Stimulated activated CD8-positive, alpha-beta memory T cell treated with anti-CD3 and anti-CD28 coated beads, Interleukin-12 subunit alpha, Interleukin-12 subunit beta, amount 100 ng/mL, for 24 hours (primary cell): ENCODE data around the gene CISD3.

ENCODE experiments used
- DNase-seq: peaks from one replicate; pipeline ENCODE4 v3.0.0-alpha.2; 2020; ENCODE audit errors: extremely low read depth

The CISD3 gene

GRCh38 chr17:38743556-38744171 is 13.5 kb downstream of the CISD3 start:
- DNase-seq = no peak

- DNase-seq = no peak
Observed at GRCh38 chr17:38745545-38745944, 15.4 kb downstream of the CISD3 start.

GRCh38 chr17:38746004-38746848 is 16.1 kb downstream of the CISD3 start:
- DNase-seq = no peak

- DNase-seq = no peak
Observed at GRCh38 chr17:38746849-38747462, 16.8 kb downstream of the CISD3 start.

- no peak for DNase-seq
Observed at GRCh38 chr17:38747463-38748148, 17.5 kb downstream of the CISD3 start.

- DNase-seq = no peak
Observed at GRCh38 chr17:38748149-38748891, 18.2 kb downstream of the CISD3 start, which contains the start of gene PCGF2. Gene PCGF2, minus strand, starts transcription at chr17:38748336. Its CDS starts 7,934 bp downstream, at chr17:38740402.

- no peak for DNase-seq
Observed at GRCh38 chr17:38748892-38749222, 18.7 kb downstream of the CISD3 start.

- DNase-seq = no peak
Observed at GRCh38 chr17:38749223-38750043, 19.3 kb downstream of the CISD3 start.

GRCh38 chr17:38750044-38750311 is 19.8 kb downstream of the CISD3 start:
- no peak for DNase-seq

GRCh38 chr17:38750312-38751121 is 20.4 kb downstream of the CISD3 start:
- DNase-seq = no peak

- DNase-seq = no peak
Observed at GRCh38 chr17:38751144-38751807, 21.1 kb downstream of the CISD3 start.

- peak; percentile 49 for DNase-seq
Observed at GRCh38 chr17:38751808-38752307, 21.7 kb downstream of the CISD3 start.

- DNase-seq = peak; percentile 94
Observed at GRCh38 chr17:38752308-38753070, 22.3 kb downstream of the CISD3 start, which contains the start of gene PSMB3. Gene PSMB3, plus strand, starts transcription at chr17:38752741. Its CDS starts 86 bp downstream, at chr17:38752827.

- no peak for DNase-seq
Observed at GRCh38 chr17:38753071-38753506, 22.9 kb downstream of the CISD3 start.

- no peak for DNase-seq
Observed at GRCh38 chr17:38761612-38762011, 31.5 kb downstream of the CISD3 start.

GRCh38 chr17:38762231-38762630 is 32.1 kb downstream of the CISD3 start:
- no peak for DNase-seq

- DNase-seq = no peak
Observed at GRCh38 chr17:38766341-38766740, 36.2 kb downstream of the CISD3 start.

GRCh38 chr17:38768417-38768816 is 38.3 kb downstream of the CISD3 start:
- no peak for DNase-seq
